ENCODE data around the gene TRO.

- no peak for TF ChIP-seq CTCF (IDR thresholded peaks at IDR 0.05; ENCODE audit: poor library complexity)
- no peak for TF ChIP-seq EZH2phosphoT487 (IDR thresholded peaks at IDR 0.05; ENCODE audit: low read depth, severe bottlenecking, unreplicated experiment)
Observed at GRCh38 chrX:54964766-54965497, 44.3 kb downstream of the TRO start.
